Cardiac muscle cell (in vitro differentiated cells and primary cell): ENCODE results near the gene C2orf92. TPM values are rescaled to one million over a fixed set of nuclear protein-coding genes. Genes with fewer than 3 reads are reported as not detected.

ENCODE experiments used
- DNase-seq, 2 donors: peaks; one replicate each; pipeline versions ENCODE4 v3.0.0 to v3.0.0-alpha.2; 2010 to 2017; ENCODE audit warnings: low read depth in 1 of 2, low spot score in 1 of 2
- H3K27ac ChIP-seq: fragments of 200-600 bp; sonication (generic); 2 replicates; pipeline ENCODE4 v1.5.1; 2016
- H3K27me3 ChIP-seq: fragments of 200-600 bp; sonication (generic); 2 replicates; pipeline ENCODE4 v1.6.0; 2016; ENCODE audit warnings: control low read depth
- H3K36me3 ChIP-seq: fragments of 200-600 bp; sonication (generic); 2 replicates; pipeline ENCODE4 v1.5.1; 2016; ENCODE audit warnings: control low read depth
- H3K4me1 ChIP-seq: fragments of 200-600 bp; sonication (generic); 2 replicates; pipeline ENCODE4 v1.8.1; 2017; ENCODE audit warnings: low read depth, mild to moderate bottlenecking, mixed run types
- H3K4me3 ChIP-seq: fragments of 200-600 bp; sonication (generic); 2 replicates; pipeline ENCODE4 v1.5.1; 2016; ENCODE audit warnings: mild to moderate bottlenecking
- H3K9me3 ChIP-seq: fragments of 200-600 bp; sonication (generic); 2 replicates; pipeline ENCODE4 v1.5.1; 2017; ENCODE audit warnings: low read depth, mild to moderate bottlenecking, control low read depth
- CTCF ChIP-seq: IDR thresholded peaks from 2 replicates; pipeline ENCODE4 v1.5.1; 2012; ENCODE audit warnings: low read depth, mild to moderate bottlenecking, low read length
- polyA plus RNA-seq: library from polyadenylated mRNA; unstranded; fragments of >200 nt; fragmentation: Nextera tagmentation; extraction: Ambion mirVana; gene quantifications from 2 replicates; pipeline ENCODE4 v1.2.1, GENCODE V29; 2016
- total RNA-seq: library from RNA; depleted of rRNA; stranded (reverse); fragments of >200 nt; gene quantifications from 2 replicates; pipeline ENCODE4 v1.2.3, GENCODE V29; 2016

C2orf92 gene
- total and polyA plus RNA-seq, 2 experiments from 2014 or later, result 6.7 to 9.4 TPM

- H3K4me1 ChIP-seq, result no peaks in the 10 kb centered on the region
- no peaks in the 10 kb centered on the region for H3K9me3 ChIP-seq
- H3K4me3 ChIP-seq, result no peak overlapping the region
- DNase-seq, result no peak
- no peaks in the 10 kb centered on the region for H3K27me3 ChIP-seq
- H3K27ac ChIP-seq, result peak overlapping the region; percentile 5
- no peak for TF ChIP-seq CTCF
- H3K36me3 ChIP-seq, result no peaks in the 10 kb centered on the region
Observed at GRCh38 chr2:97741251-97741650, 71.7 kb downstream of the C2orf92 start.

- no peaks in the 10 kb centered on the region for H3K27me3 ChIP-seq
- H3K9me3 ChIP-seq, result no peaks in the 10 kb centered on the region
- H3K4me3 ChIP-seq, result no peak overlapping the region
- no peak for TF ChIP-seq CTCF
- DNase-seq, result no peak
- no peaks in the 10 kb centered on the region for H3K36me3 ChIP-seq
- H3K4me1 ChIP-seq, result no peaks in the 10 kb centered on the region
- H3K27ac ChIP-seq, result no peak overlapping the region
Observed at GRCh38 chr2:97741686-97742085, 72.2 kb downstream of the C2orf92 start.

GRCh38 chr2:97742381-97742847 lies 72.9 kb downstream of the C2orf92 start:
- no peak for DNase-seq
- Histone ChIP-seq H3K4me3 (no peak overlapping the region), H3K36me3 (no peaks in the 10 kb centered on the region), H3K27me3 (no peaks in the 10 kb centered on the region), H3K9me3 (no peaks in the 10 kb centered on the region), H3K4me1 (peaks cover 4% of the 10 kb centered on the region), H3K27ac (no peak overlapping the region)
- TF ChIP-seq CTCF, result no peak

- TF ChIP-seq CTCF, result no peak
- Histone ChIP-seq H3K36me3 (no peaks in the 10 kb centered on the region), H3K4me1 (peaks cover 6% of the 10 kb centered on the region), H3K27ac (no peak overlapping the region), H3K9me3 (no peaks in the 10 kb centered on the region), H3K27me3 (no peaks in the 10 kb centered on the region), H3K4me3 (no peak overlapping the region)
- no peak for DNase-seq
Observed at GRCh38 chr2:97743913-97744312, 74.4 kb downstream of the C2orf92 start.

- no peak overlapping the region for H3K4me3 ChIP-seq
- H3K27me3 ChIP-seq, result no peaks in the 10 kb centered on the region
- H3K9me3 ChIP-seq, result no peaks in the 10 kb centered on the region
- H3K4me1 ChIP-seq, result peaks cover 6% of the 10 kb centered on the region
- no peak for DNase-seq
- no peaks in the 10 kb centered on the region for H3K36me3 ChIP-seq
- H3K27ac ChIP-seq, result no peak overlapping the region
- no peak for TF ChIP-seq CTCF
Observed at GRCh38 chr2:97745474-97746174, 76.1 kb downstream of the C2orf92 start.
